ELF-1 (cell line): ENCODE data around the gene PGBD5.

Experiments used
- DNase-seq: peaks from one replicate; pipeline ENCODE4 v3.0.0-alpha.2; 2016; ENCODE audit warnings: low read depth, low spot score

Gene PGBD5

DNA sequence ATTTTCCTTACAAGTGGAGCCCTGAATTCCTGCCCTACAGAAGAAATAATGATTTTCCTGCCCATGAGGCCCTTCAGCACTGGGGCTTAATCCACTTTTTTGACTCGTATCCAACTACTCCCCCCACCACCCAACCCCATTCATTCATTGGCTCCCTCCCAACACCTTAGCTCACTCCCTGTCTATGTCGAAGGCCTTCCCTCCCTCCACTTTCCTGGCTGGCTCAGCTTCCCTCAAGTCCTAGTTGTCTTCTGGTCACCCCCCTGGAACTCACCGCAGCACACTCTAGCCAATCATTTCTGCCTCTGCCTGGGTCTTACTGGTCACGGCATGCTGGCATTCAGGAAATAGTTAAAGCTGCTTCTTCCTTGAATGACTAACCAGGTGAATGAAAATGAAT, 118.9 kb downstream of the PGBD5 start:
- no peak for DNase-seq

GRCh38 chr1:230306169-230306568, 120.0 kb downstream of the PGBD5 start:
- DNase-seq = no peak

DNA sequence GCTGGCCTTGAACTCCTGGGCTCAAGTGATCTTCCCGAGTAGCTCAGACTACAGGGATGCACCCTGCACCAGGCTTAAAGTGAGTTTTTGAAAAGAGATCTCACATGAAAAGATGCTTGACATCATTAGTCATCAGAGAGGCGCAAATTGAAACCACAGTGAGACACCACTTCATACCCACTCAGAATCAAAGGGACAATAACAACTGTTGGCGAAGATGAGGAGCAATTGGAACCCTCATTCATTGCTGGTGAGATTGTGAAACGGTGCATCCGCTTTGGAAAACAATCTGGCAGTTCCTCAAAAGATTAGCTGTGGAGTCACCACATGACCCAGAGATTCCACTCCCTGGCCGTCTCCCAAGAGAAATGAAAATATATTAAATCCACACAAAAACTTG, 122.3 kb downstream of the PGBD5 start:
- no peak for DNase-seq

DNA sequence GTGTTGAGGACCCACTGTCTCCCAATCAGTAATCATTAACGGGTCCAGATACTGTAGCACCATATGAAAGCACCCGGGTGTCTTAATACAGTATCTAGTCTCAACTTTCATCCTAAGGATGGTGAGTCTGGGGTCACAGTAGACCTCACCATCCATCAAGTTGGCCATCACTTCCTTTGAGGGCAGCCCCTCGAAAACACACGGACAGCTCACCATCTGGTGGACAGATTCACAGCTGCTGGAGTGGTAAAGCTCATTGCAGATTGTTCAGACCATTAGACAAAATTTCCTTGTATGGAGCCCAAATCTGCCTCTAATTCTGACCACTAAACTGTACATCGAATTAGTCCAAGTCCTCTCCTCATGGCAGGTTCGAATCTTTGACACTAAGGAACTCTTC, 123.1 kb downstream of the PGBD5 start:
- DNase-seq = no peak

- DNase-seq = no peak
Observed at GRCh38 chr1:230301822-230302221, 124.3 kb downstream of the PGBD5 start.

- DNase-seq = no peak
Observed at GRCh38 chr1:230301322-230301721, 124.8 kb downstream of the PGBD5 start.

- no peak for DNase-seq
Observed at GRCh38 chr1:230300322-230301301, 125.5 kb downstream of the PGBD5 start.

DNA sequence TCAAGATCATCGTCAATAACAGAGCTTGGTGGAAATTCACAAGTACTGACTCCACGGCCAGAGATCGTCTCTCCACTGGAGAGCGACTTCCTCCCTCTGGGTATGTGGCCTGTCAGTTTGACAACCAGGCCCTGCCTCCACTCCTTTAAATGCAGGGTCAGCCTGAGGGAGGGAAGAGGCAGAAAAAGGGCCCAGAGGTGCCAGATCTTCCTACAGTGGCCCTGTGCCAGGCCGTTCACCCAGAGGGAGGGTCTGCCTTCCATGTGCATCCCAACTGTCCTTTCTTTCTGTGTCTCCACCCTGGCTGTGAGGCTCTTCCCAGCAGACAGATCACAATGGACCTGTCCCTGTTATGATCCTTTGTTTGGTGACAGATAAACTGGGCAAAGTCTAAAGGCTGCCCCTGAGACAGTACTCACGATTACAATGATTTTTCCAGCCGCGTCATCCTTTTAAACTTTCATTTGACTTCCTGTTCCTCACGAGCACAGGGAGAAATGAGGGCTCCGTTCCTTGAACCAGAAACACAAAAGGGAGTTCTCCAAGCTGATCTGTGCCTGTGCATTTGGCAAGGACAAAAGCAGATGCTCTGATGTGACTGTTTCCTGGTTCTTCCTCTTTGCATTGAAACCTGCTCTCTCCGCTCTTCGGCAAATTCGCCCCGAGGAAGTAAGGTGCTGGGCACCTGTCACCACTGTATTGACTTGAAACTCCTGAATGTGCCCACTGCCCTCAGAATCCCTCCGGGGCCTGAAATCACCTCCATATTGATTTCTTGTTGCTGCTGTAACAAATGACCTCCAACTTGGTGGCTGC, 126.7 kb downstream of the PGBD5 start:
- no peak for DNase-seq

GRCh38 chr1:230295367-230295766, 130.8 kb downstream of the PGBD5 start:
- DNase-seq = no peak

- DNase-seq = no peak
Observed at GRCh38 chr1:230293390-230293700, 132.8 kb downstream of the PGBD5 start.

- DNase-seq = no peak
Observed at GRCh38 chr1:230292689-230293389, 133.3 kb downstream of the PGBD5 start.

GRCh38 chr1:230291731-230292620, 134.2 kb downstream of the PGBD5 start:
- DNase-seq = no peak

GRCh38 chr1:230289350-230289644, 136.8 kb downstream of the PGBD5 start:
- DNase-seq = no peak

DNA sequence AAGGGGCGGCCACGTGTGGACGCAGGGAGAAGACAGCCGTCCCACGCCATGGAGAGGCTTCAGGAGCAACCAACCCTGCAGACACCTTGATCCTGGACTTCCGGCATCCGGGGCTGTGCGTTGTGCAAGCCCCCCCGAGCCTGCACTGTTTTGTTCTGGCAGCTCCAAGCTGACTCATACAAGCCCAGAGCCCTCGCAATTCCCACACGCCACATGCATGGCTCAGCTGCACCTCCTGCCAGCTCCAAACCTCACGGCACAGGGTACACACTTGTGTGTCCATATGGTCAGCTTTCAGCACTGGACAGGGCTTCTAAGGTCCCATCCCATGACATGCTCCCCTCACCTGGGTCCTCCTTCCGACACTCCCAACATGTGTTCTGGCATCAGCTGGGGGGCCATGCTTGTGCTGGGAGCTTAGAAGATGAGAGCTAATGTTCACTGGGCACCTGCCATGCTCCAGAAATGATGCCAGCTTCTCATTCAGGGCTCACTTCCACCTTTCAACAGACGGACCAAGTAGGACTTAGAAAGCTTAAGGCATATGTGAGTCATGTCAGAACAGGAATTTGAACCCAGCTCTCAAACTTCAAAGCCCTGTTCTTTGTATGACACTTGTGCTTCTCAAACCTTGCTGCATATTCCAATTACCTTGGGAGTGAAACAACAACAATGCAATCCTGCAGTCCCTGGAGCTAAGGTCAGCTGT, 137.3 kb downstream of the PGBD5 start:
- DNase-seq = no peak

- DNase-seq = no peak
Observed at GRCh38 chr1:230287674-230288315, 138.3 kb downstream of the PGBD5 start.

DNA sequence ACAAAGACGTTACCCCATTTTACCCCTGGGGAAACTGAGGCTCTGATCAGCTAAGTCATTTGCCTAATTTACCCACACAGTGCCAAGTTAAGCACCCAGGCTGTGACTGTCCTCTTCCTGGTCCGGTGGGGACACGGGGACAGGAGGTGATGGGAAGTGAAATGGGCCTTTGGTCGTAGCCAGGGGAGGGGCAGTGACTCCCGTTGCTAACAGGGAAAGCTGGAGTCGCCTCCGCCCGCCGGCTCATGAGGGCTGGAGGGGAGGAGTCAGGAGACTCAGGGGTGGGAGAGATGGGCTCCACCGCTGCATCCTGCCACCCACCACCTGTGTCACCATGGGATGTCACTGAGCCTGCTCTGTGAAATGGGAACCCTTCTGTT, 139.3 kb downstream of the PGBD5 start:
- DNase-seq = no peak

- DNase-seq = no peak
Observed at GRCh38 chr1:230286166-230286889, 139.8 kb downstream of the PGBD5 start.

DNA sequence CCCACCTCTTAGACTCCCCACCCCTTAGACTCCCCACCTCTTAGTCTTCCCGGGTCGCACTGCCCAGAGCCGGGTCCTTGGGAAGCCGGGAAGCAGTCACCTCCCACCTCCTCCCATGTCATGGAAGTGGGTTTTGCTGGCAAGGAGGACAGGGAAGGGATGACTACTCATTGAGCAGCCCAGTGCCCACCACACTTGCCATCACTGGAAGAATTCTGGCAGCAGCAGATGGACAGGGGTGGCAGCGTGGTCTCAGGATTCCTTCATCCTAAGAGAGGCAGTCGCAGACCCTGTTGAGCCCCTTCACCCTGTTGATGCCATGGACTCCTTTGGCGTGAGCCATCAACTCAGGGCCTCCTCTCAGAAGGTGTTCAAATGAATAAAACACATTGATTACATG, 140.8 kb downstream of the PGBD5 start:
- DNase-seq = no peak

GRCh38 chr1:230284891-230285290, 141.2 kb downstream of the PGBD5 start:
- DNase-seq = no peak

- no peak for DNase-seq
Observed at GRCh38 chr1:230283678-230284077, 142.5 kb downstream of the PGBD5 start.
